Endodermal cell (in vitro differentiated cells): ENCODE data around the gene ANKRD18B. TPM values are rescaled to one million over a fixed set of nuclear protein-coding genes. Genes with fewer than 3 reads are reported as not detected.
"Not testable (repeated sequence)": the region's sequence is repeated elsewhere in the genome, so short reads cannot be mapped to it uniquely, and the experiment has no call there.

Experiments
- DNase-seq: peaks from one replicate; pipeline ENCODE4 v3.0.0-alpha.2; 2017
- H3K27ac ChIP-seq: 2 replicates; pipeline ENCODE4 v1.5.1; 2013; ENCODE audit warnings: mild to moderate bottlenecking, low read depth, low read length, moderate library complexity
- H3K27me3 ChIP-seq: 2 replicates; pipeline ENCODE4 v1.6.1; 2013; ENCODE audit warnings: mild to moderate bottlenecking, low read length, moderate library complexity; ENCODE audit not compliant: insufficient read depth, control insufficient read depth, poor library complexity, severe bottlenecking
- H3K36me3 ChIP-seq: 2 replicates; pipeline ENCODE4 v1.7.0; 2013; ENCODE audit warnings: mild to moderate bottlenecking, low read length, moderate library complexity; ENCODE audit not compliant: control insufficient read depth, insufficient read depth
- H3K4me1 ChIP-seq: one replicate; pipeline ENCODE4 v1.7.0; 2013; ENCODE audit warnings: low read length; ENCODE audit not compliant: control insufficient read depth, insufficient read depth
- H3K4me3 ChIP-seq: 2 replicates; pipeline ENCODE4 v1.5.1; 2013; ENCODE audit warnings: mild to moderate bottlenecking, low read length, moderate library complexity
- H3K9ac ChIP-seq: 2 replicates; pipeline ENCODE4 v1.6.1; 2013; ENCODE audit warnings: mild to moderate bottlenecking, low read length, moderate library complexity; ENCODE audit not compliant: poor library complexity, severe bottlenecking; ENCODE audit errors: extremely low read depth
- H3K9me3 ChIP-seq: 2 replicates; pipeline ENCODE4 v1.6.1; 2013; ENCODE audit warnings: mild to moderate bottlenecking, low read length, moderate library complexity; ENCODE audit not compliant: control insufficient read depth
- H3K27ac Mint-ChIP-seq: 2 replicates; pipeline ENCODE4 v1.8.0; 2020; ENCODE audit warnings: mixed read lengths
- H3K27me3 Mint-ChIP-seq: 2 replicates; pipeline ENCODE4 v1.8.0; 2021; ENCODE audit warnings: mild to moderate bottlenecking, mixed read lengths; ENCODE audit not compliant: insufficient read depth
- H3K36me3 Mint-ChIP-seq: 2 replicates; pipeline ENCODE4 v1.8.0; 2020; ENCODE audit warnings: low read depth, mixed read lengths
- H3K4me1 Mint-ChIP-seq: 2 replicates; pipeline ENCODE4 v1.8.0; 2020; ENCODE audit warnings: mixed read lengths
- H3K4me3 Mint-ChIP-seq: 2 replicates; pipeline ENCODE4 v1.8.0; 2020; ENCODE audit warnings: mild to moderate bottlenecking, moderate library complexity, mixed read lengths
- H3K9me3 Mint-ChIP-seq: 2 replicates; pipeline ENCODE4 v1.8.0; 2020; ENCODE audit warnings: mild to moderate bottlenecking, mixed read lengths
- CTCF ChIP-seq: fragments of 200-600 bp; sonication (generic); conservative IDR thresholded peaks from 2 replicates; pipeline ENCODE4 v1.5.0; 2021; ENCODE audit warnings: antibody characterized with exemption, mild to moderate bottlenecking
- WGBS, 2 experiments: methylation state at CpG; one replicate each; pipeline versions ENCODE4 v1.1.5 to v1.1.7; 2013; ENCODE audit warnings: missing lambda C conversion rate in 2 of 2, mixed read lengths in 1 of 2; ENCODE audit not compliant: insufficient coverage in 1 of 2, insufficient read length in 1 of 2; 5-methylcytosine and 5-hydroxymethylcytosine counted together
- total RNA-seq, 2 donors: library from RNA; stranded (reverse); fragmentation: NEBNext Ultra II Directional in 1 of 2; extraction: Animal tissue kit (Norgen Biotek cat#: 25700) in 1 of 2; gene quantifications; 2 replicates in 1 of 2; 3 replicates in 1 of 2; pipeline ENCODE4 v1.2.1, GENCODE V29; 2021

Gene ANKRD18B
- total RNA-seq, 2 donors from 2014 or later: 6.7 to 9.7 TPM

- H3K9me3 Mint-ChIP-seq: peaks cover 1% of the 10 kb centered on the region
- Histone ChIP-seq H3K4me1 (no peaks in the 10 kb centered on the region), H3K36me3 (no peaks in the 10 kb centered on the region), H3K4me3 (peak overlapping the region; percentile 84), H3K27ac (no peak overlapping the region), H3K27me3 (peaks cover 13% of the 10 kb centered on the region), H3K9me3 (no peaks in the 10 kb centered on the region), H3K9ac (peak overlapping the region; percentile 35)
- peak overlapping the region; percentile 75 for H3K4me3 Mint-ChIP-seq
- no peak for TF ChIP-seq CTCF
- WGBS, 2 experiments: 0% methylated on average over 15 to 44 of the region's 45 CpGs
- H3K27ac Mint-ChIP-seq: no peak overlapping the region
- DNase-seq: peak; percentile 71
- peaks cover 18% of the 10 kb centered on the region for H3K27me3 Mint-ChIP-seq
- no peaks in the 10 kb centered on the region for H3K36me3 Mint-ChIP-seq
- no peaks in the 10 kb centered on the region for H3K4me1 Mint-ChIP-seq
These were observed 376 bp downstream of the ANKRD18B start for GRCh38 chr9:33524306-33524947.

- not testable (repeated sequence) for H3K4me3 Mint-ChIP-seq, H3K4me3 ChIP-seq, DNase-seq, H3K9me3 ChIP-seq, H3K27ac ChIP-seq, H3K9me3 Mint-ChIP-seq, H3K27ac Mint-ChIP-seq, H3K9ac ChIP-seq, H3K4me1 ChIP-seq, H3K36me3 ChIP-seq, H3K36me3 Mint-ChIP-seq, H3K4me1 Mint-ChIP-seq
- H3K27me3 Mint-ChIP-seq: peaks cover 13% of the 10 kb centered on the region
- peaks cover 13% of the 10 kb centered on the region for H3K27me3 ChIP-seq
These were observed 4.0 kb downstream of the ANKRD18B start for GRCh38 chr9:33528069-33528468.

- DNase-seq, H3K4me3 Mint-ChIP-seq, H3K27ac ChIP-seq, H3K9me3 ChIP-seq, H3K9me3 Mint-ChIP-seq, H3K36me3 ChIP-seq, H3K9ac ChIP-seq, H3K36me3 Mint-ChIP-seq, H3K27me3 Mint-ChIP-seq, H3K4me1 Mint-ChIP-seq, H3K4me3 ChIP-seq, H3K4me1 ChIP-seq, H3K27me3 ChIP-seq, H3K27ac Mint-ChIP-seq: not testable (repeated sequence)
- 73 to 92% methylated on average over 2 to 3 of the region's 3 CpGs for WGBS, 2 experiments
These were observed 9.9 kb downstream of the ANKRD18B start for GRCh38 chr9:33533958-33534357.

GRCh38 chr9:33535541-33535940 is 11.5 kb downstream of the ANKRD18B start:
- no peak overlapping the region for H3K27ac ChIP-seq
- no peak for DNase-seq
- no peak for TF ChIP-seq CTCF
- 90% methylated on average over 2 of the region's 2 CpGs; no CpG with 5 or more reads in 1 of the 2 experiments for WGBS, 2 experiments
- H3K4me1 ChIP-seq: no peaks in the 10 kb centered on the region
- Mint-ChIP-seq H3K9me3 (no peaks in the 10 kb centered on the region), H3K27ac (no peak overlapping the region), H3K27me3 (no peaks in the 10 kb centered on the region), H3K4me1 (peaks cover 3% of the 10 kb centered on the region), H3K36me3 (no peaks in the 10 kb centered on the region), H3K4me3 (no peak overlapping the region)
- no peak overlapping the region for H3K4me3 ChIP-seq
- no peaks in the 10 kb centered on the region for H3K9me3 ChIP-seq
- no peaks in the 10 kb centered on the region for H3K27me3 ChIP-seq
- no peak overlapping the region for H3K9ac ChIP-seq
- H3K36me3 ChIP-seq: no peaks in the 10 kb centered on the region

GRCh38 chr9:33543463-33543862 is 19.4 kb downstream of the ANKRD18B start:
- H3K9ac ChIP-seq, H3K9me3 ChIP-seq, H3K36me3 Mint-ChIP-seq, H3K4me1 Mint-ChIP-seq, H3K27me3 Mint-ChIP-seq, H3K4me3 Mint-ChIP-seq, H3K27ac Mint-ChIP-seq, H3K4me3 ChIP-seq, H3K4me1 ChIP-seq, H3K27ac ChIP-seq, DNase-seq, H3K36me3 ChIP-seq, H3K27me3 ChIP-seq, H3K9me3 Mint-ChIP-seq: not testable (repeated sequence)
- 93% methylated on average over 2 of the region's 2 CpGs; no CpG with 5 or more reads in 1 of the 2 experiments for WGBS, 2 experiments

GRCh38 chr9:33545715-33546114 is 21.7 kb downstream of the ANKRD18B start:
- H3K9me3 ChIP-seq, H3K36me3 Mint-ChIP-seq, DNase-seq, H3K27me3 ChIP-seq, H3K27me3 Mint-ChIP-seq, H3K27ac Mint-ChIP-seq, H3K9me3 Mint-ChIP-seq, H3K4me3 Mint-ChIP-seq, H3K9ac ChIP-seq, H3K27ac ChIP-seq, H3K4me1 ChIP-seq, H3K4me3 ChIP-seq, H3K4me1 Mint-ChIP-seq, H3K36me3 ChIP-seq: not testable (repeated sequence)
- WGBS, 2 experiments: 88% methylated on average over 1 of the region's 2 CpGs; no CpG with 5 or more reads in 1 of the 2 experiments
